ENCODE data around the gene APOB. TPM values are rescaled to one million over a fixed set of nuclear protein-coding genes. Genes with fewer than 3 reads are reported as not detected.

The APOB gene
- total RNA-seq, 1 experiment from 2014 or later = 1.5 TPM

DNA sequence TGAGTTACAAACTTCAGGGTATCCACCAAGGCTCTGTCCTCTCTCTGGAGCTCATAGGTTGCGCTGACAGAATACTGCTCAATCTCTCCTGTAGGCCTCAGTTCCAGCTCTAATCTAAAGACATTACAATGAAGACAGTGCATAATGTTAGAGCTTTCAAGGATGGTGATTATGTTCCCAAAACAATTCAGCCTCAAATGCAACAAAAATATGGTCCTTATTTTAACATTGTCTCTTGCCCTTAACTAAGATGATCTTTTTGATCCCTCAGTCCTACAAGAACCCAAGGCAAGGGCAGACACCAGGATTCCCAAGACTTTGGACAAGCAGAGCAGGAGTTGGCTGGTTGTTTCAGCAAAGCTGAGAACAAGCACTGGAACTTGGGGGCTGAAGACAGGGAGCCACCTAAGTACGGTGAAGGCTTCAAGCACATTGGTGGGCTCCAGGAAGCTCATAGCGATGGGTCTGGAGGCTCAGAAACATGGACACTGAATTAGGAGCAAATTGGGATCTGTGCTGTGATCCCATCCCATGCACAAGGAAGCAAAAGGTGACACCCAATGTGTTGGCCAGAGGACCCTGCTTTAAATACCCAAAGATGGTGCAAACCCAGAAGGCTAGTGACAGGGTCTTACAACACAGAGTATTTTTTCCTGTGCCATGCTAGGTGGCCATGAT is 24.7 kb downstream of the APOB start (continued):
- TF ChIP-seq JUN (CRISPR knock-in tag; IDR thresholded peaks at IDR 0.05) (no peak), CREM (CRISPR knock-in tag; IDR thresholded peaks at IDR 0.05) (no peak), NR1H2 (CRISPR knock-in tag; IDR thresholded peaks at IDR 0.05) (no peak), EMX1 (CRISPR knock-in tag; IDR thresholded peaks at IDR 0.05) (no peak), ETV6 (CRISPR knock-in tag; IDR thresholded peaks at IDR 0.05) (no peak)
- TF ChIP-seq, protein P1, sequence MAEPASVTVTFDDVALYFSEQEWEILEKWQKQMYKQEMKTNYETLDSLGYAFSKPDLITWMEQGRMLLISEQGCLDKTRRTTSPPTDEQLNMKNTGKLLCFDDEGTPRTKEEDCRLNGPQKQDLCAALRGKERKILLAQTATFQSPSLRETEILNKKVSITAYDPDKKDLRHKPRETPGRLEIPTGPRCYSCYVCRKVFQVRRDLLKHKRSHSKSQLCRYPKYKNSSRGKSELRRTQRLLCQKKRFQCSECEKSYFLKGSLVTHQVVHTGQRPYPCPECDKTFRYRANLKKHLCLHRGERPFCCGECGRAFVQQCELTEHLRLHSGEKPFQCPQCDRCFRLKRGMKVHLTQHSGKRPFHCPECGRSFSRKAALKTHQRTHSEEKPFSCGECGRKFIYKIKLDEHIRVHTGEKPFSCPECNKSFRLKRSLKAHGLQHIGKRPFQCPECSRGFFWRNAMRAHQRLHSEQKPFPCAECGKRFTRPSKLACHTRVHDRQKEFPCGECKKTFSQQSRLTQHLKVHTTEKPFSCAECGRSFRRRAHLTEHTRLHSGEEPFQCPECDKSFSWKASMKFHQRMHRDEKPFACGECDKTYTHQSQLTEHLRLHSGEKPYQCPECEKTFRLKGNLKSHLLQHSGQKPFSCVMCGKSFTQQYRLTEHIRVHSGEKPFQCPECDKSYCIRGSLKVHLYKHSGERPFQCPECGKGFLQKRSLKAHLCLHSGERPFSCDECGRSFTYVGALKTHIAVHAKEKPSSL (CRISPR knock-in tag; conservative IDR thresholded peaks at IDR 0.05) = no peak

DNA sequence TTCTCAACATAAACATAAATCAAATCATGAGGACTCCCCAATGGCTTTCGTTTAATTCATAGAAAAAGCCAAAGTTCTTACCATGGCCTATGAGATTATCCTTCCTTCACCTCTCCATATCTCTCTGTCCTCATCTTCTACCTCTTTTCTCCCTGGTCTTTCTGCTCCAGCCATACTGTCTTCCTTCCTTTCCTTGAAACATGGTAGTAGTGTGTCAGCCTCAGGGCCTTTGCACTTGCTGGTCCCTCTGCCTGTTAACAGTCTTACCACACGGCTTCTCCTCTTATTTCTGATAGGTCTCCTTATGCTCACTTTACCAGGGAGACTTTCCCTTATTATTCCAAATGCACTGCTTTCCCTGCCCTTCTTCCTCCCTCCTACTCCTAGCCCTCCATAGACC is 25.6 kb downstream of the APOB start:
- Mint-ChIP-seq H3K36me3 (peaks cover 3% of the 10 kb centered on the region), H3K4me3 (no peak overlapping the region), H3K27ac (no peak overlapping the region), H3K27me3 (ENCODE audit: low read depth) (no peaks in the 10 kb centered on the region), H3K9me3 (peaks cover 14% of the 10 kb centered on the region), H3K4me1 (peaks cover 5% of the 10 kb centered on the region)
- CTCF ChIA-PET = interaction anchor here (1.0 kb wide), 1 partner anchor 9 kb away, joined by 3 read pairs; no protein-coding TSS in a partner anchor
- DNase-seq (ENCODE audit: low spot score) = no peak
- POLR2A ChIA-PET = no interaction called here
- ATAC-seq = no peak
- TF ChIP-seq NR2C2 (CRISPR knock-in tag; IDR thresholded peaks at IDR 0.05) (no peak), ZNF416 (CRISPR knock-in tag; IDR thresholded peaks at IDR 0.05) (no peak), IRF2 (CRISPR knock-in tag; IDR thresholded peaks at IDR 0.05; ENCODE audit: borderline replicate concordance, low read depth) (no peak), KAT7 (CRISPR knock-in tag; IDR thresholded peaks at IDR 0.05; ENCODE audit: borderline replicate concordance) (no peak), SMAD3 (CRISPR knock-in tag; IDR thresholded peaks at IDR 0.05; ENCODE audit: borderline replicate concordance) (no peak), ZNF671 (CRISPR knock-in tag; IDR thresholded peaks at IDR 0.05) (no peak), ZNF396 (CRISPR knock-in tag; IDR thresholded peaks at IDR 0.05; ENCODE audit: borderline replicate concordance) (no peak), GRHL2 (CRISPR knock-in tag; IDR thresholded peaks at IDR 0.05; ENCODE audit: insufficient replicate concordance, severe bottlenecking) (no peak), ESRRA (CRISPR knock-in tag; IDR thresholded peaks at IDR 0.05; ENCODE audit: borderline replicate concordance) (no peak), SMAD4 (CRISPR knock-in tag; IDR thresholded peaks at IDR 0.05) (no peak)
- TF ChIP-seq, protein P2, sequence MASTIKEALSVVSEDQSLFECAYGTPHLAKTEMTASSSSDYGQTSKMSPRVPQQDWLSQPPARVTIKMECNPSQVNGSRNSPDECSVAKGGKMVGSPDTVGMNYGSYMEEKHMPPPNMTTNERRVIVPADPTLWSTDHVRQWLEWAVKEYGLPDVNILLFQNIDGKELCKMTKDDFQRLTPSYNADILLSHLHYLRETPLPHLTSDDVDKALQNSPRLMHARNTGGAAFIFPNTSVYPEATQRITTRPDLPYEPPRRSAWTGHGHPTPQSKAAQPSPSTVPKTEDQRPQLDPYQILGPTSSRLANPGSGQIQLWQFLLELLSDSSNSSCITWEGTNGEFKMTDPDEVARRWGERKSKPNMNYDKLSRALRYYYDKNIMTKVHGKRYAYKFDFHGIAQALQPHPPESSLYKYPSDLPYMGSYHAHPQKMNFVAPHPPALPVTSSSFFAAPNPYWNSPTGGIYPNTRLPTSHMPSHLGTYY (CRISPR knock-in tag; IDR thresholded peaks at IDR 0.05) = no peak
- TF ChIP-seq, protein P3, sequence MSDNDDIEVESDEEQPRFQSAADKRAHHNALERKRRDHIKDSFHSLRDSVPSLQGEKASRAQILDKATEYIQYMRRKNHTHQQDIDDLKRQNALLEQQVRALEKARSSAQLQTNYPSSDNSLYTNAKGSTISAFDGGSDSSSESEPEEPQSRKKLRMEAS (CRISPR knock-in tag; IDR thresholded peaks at IDR 0.05) = no peak
- TF ChIP-seq, protein P4, sequence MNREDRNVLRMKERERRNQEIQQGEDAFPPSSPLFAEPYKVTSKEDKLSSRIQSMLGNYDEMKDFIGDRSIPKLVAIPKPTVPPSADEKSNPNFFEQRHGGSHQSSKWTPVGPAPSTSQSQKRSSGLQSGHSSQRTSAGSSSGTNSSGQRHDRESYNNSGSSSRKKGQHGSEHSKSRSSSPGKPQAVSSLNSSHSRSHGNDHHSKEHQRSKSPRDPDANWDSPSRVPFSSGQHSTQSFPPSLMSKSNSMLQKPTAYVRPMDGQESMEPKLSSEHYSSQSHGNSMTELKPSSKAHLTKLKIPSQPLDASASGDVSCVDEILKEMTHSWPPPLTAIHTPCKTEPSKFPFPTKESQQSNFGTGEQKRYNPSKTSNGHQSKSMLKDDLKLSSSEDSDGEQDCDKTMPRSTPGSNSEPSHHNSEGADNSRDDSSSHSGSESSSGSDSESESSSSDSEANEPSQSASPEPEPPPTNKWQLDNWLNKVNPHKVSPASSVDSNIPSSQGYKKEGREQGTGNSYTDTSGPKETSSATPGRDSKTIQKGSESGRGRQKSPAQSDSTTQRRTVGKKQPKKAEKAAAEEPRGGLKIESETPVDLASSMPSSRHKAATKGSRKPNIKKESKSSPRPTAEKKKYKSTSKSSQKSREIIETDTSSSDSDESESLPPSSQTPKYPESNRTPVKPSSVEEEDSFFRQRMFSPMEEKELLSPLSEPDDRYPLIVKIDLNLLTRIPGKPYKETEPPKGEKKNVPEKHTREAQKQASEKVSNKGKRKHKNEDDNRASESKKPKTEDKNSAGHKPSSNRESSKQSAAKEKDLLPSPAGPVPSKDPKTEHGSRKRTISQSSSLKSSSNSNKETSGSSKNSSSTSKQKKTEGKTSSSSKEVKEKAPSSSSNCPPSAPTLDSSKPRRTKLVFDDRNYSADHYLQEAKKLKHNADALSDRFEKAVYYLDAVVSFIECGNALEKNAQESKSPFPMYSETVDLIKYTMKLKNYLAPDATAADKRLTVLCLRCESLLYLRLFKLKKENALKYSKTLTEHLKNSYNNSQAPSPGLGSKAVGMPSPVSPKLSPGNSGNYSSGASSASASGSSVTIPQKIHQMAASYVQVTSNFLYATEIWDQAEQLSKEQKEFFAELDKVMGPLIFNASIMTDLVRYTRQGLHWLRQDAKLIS (CRISPR knock-in tag; IDR thresholded peaks at IDR 0.05; ENCODE audit: borderline replicate concordance) = no peak
- TF ChIP-seq, protein P5, sequence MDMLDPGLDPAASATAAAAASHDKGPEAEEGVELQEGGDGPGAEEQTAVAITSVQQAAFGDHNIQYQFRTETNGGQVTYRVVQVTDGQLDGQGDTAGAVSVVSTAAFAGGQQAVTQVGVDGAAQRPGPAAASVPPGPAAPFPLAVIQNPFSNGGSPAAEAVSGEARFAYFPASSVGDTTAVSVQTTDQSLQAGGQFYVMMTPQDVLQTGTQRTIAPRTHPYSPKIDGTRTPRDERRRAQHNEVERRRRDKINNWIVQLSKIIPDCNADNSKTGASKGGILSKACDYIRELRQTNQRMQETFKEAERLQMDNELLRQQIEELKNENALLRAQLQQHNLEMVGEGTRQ (CRISPR knock-in tag; IDR thresholded peaks at IDR 0.05) = no peak
- TF ChIP-seq, protein P6, sequence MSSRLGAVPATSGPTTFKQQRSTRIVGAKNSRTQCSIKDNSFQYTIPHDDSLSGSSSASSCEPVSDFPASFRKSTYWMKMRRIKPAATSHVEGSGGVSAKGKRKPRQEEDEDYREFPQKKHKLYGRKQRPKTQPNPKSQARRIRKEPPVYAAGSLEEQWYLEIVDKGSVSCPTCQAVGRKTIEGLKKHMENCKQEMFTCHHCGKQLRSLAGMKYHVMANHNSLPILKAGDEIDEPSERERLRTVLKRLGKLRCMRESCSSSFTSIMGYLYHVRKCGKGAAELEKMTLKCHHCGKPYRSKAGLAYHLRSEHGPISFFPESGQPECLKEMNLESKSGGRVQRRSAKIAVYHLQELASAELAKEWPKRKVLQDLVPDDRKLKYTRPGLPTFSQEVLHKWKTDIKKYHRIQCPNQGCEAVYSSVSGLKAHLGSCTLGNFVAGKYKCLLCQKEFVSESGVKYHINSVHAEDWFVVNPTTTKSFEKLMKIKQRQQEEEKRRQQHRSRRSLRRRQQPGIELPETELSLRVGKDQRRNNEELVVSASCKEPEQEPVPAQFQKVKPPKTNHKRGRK (CRISPR knock-in tag; IDR thresholded peaks at IDR 0.05; ENCODE audit: borderline replicate concordance) = no peak
- TF ChIP-seq, protein P7, sequence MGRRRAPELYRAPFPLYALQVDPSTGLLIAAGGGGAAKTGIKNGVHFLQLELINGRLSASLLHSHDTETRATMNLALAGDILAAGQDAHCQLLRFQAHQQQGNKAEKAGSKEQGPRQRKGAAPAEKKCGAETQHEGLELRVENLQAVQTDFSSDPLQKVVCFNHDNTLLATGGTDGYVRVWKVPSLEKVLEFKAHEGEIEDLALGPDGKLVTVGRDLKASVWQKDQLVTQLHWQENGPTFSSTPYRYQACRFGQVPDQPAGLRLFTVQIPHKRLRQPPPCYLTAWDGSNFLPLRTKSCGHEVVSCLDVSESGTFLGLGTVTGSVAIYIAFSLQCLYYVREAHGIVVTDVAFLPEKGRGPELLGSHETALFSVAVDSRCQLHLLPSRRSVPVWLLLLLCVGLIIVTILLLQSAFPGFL (CRISPR knock-in tag; IDR thresholded peaks at IDR 0.05; ENCODE audit: borderline replicate concordance) = no peak
